SJSA1 (cell line): ENCODE results near the gene PNKP. TPM values are rescaled to one million over a fixed set of nuclear protein-coding genes. Genes with fewer than 3 reads are reported as not detected.

Experiments used
- DNase-seq, 2 experiments: peaks; one replicate each; pipeline ENCODE4 v3.0.0-alpha.2; 2015 to 2020; ENCODE audit warnings: low spot score in 2 of 2, low read depth in 1 of 2
- H3K27ac ChIP-seq: fragments of 250-450 bp; sonication (Bioruptor Pico); 2 replicates; pipeline ENCODE4 v1.5.1; 2020; ENCODE audit warnings: mild to moderate bottlenecking, moderate library complexity
- H3K27me3 ChIP-seq: fragments of 250-450 bp; sonication (Bioruptor Pico); replicated peaks from 2 replicates; pipeline ENCODE4 v1.5.1; 2020; ENCODE audit warnings: mild to moderate bottlenecking, moderate library complexity
- H3K36me3 ChIP-seq: fragments of 250-450 bp; sonication (Bioruptor Pico); 2 replicates; pipeline ENCODE4 v1.5.1; 2020; ENCODE audit warnings: mild to moderate bottlenecking
- H3K4me1 ChIP-seq: fragments of 250-450 bp; sonication (Bioruptor Pico); replicated peaks from 2 replicates; pipeline ENCODE4 v1.6.1; 2021; ENCODE audit warnings: mild to moderate bottlenecking
- H3K4me3 ChIP-seq: fragments of 250-450 bp; sonication (Bioruptor Pico); 2 replicates; pipeline ENCODE4 v1.5.1; 2020; ENCODE audit warnings: mild to moderate bottlenecking
- H3K9me3 ChIP-seq: fragments of 250-450 bp; sonication (Bioruptor Pico); replicated peaks from 2 replicates; pipeline ENCODE4 v1.5.1; 2020; ENCODE audit warnings: mild to moderate bottlenecking
- total RNA-seq: library from RNA; depleted of rRNA; stranded (reverse); fragments of >200 nt; shearing (Covaris generic); gene quantifications from 2 replicates; pipeline ENCODE4 v1.2.3, GENCODE V29; 2014; rRNA removed

The PNKP gene
- total RNA-seq = 19.6 and 35.0 TPM in 2 replicates

- peak; percentile 90 to 98 for DNase-seq
- peak within 1 kb of the TSS; percentile 78 for H3K4me3 ChIP-seq
- no peaks in the 10 kb centered on the region for H3K27me3 ChIP-seq
- peaks cover 40% of the 10 kb centered on the region for H3K36me3 ChIP-seq
- H3K27ac ChIP-seq = peak within 1 kb of the TSS; percentile 76
- H3K4me1 ChIP-seq = peaks cover 30% of the 10 kb centered on the region
- H3K9me3 ChIP-seq = no peaks in the 10 kb centered on the region
Measured at GRCh38 chr19:49866933-49867782, at the start of gene PNKP. TSS of gene PNKP (minus strand) at chr19:49867576. CDS start at chr19:49867204, 372 bp downstream.

- Histone ChIP-seq H3K27ac (no peak overlapping the region), H3K27me3 (no peaks in the 10 kb centered on the region), H3K9me3 (no peaks in the 10 kb centered on the region), H3K4me3 (no peak overlapping the region), H3K36me3 (peaks cover 88% of the 10 kb centered on the region), H3K4me1 (no peaks in the 10 kb centered on the region)
- DNase-seq = no peak
Measured at GRCh38 chr19:49915271-49915670, 47.9 kb upstream of the PNKP start.

- Histone ChIP-seq H3K4me1 (no peaks in the 10 kb centered on the region), H3K4me3 (no peak overlapping the region), H3K36me3 (peaks cover 89% of the 10 kb centered on the region), H3K9me3 (no peaks in the 10 kb centered on the region), H3K27ac (no peak overlapping the region), H3K27me3 (no peaks in the 10 kb centered on the region)
- DNase-seq = no peak
Measured at GRCh38 chr19:49913720-49914119, 46.3 kb upstream of the PNKP start.

- no peak overlapping the region for H3K27ac ChIP-seq
- H3K27me3 ChIP-seq = no peaks in the 10 kb centered on the region
- no peak overlapping the region for H3K4me3 ChIP-seq
- H3K4me1 ChIP-seq = no peaks in the 10 kb centered on the region
- H3K36me3 ChIP-seq = peaks cover 90% of the 10 kb centered on the region
- no peaks in the 10 kb centered on the region for H3K9me3 ChIP-seq
- no peak for DNase-seq
Measured at GRCh38 chr19:49912965-49913685, 45.7 kb upstream of the PNKP start.

- peaks cover 90% of the 10 kb centered on the region for H3K36me3 ChIP-seq
- H3K9me3 ChIP-seq = no peaks in the 10 kb centered on the region
- H3K27ac ChIP-seq = no peak overlapping the region
- H3K27me3 ChIP-seq = no peaks in the 10 kb centered on the region
- H3K4me3 ChIP-seq = no peak overlapping the region
- no peak for DNase-seq
- H3K4me1 ChIP-seq = no peaks in the 10 kb centered on the region
Measured at GRCh38 chr19:49911381-49912145, 44.2 kb upstream of the PNKP start.

- H3K4me1 ChIP-seq = no peaks in the 10 kb centered on the region
- no peaks in the 10 kb centered on the region for H3K9me3 ChIP-seq
- H3K27ac ChIP-seq = no peak overlapping the region
- H3K36me3 ChIP-seq = peaks cover 88% of the 10 kb centered on the region
- H3K27me3 ChIP-seq = no peaks in the 10 kb centered on the region
- DNase-seq = no peak
- H3K4me3 ChIP-seq = no peak overlapping the region
Measured at GRCh38 chr19:49910179-49910578, 42.8 kb upstream of the PNKP start.

GRCh38 chr19:49908480-49909420 is 41.4 kb upstream of the PNKP start:
- no peaks in the 10 kb centered on the region for H3K27me3 ChIP-seq
- H3K4me3 ChIP-seq = no peak overlapping the region
- no peak for DNase-seq
- H3K4me1 ChIP-seq = no peaks in the 10 kb centered on the region
- H3K9me3 ChIP-seq = no peaks in the 10 kb centered on the region
- H3K36me3 ChIP-seq = peaks cover 75% of the 10 kb centered on the region
- H3K27ac ChIP-seq = no peak overlapping the region

- Histone ChIP-seq H3K4me1 (no peaks in the 10 kb centered on the region), H3K27me3 (no peaks in the 10 kb centered on the region), H3K27ac (no peak overlapping the region), H3K9me3 (no peaks in the 10 kb centered on the region), H3K36me3 (peaks cover 67% of the 10 kb centered on the region), H3K4me3 (no peak overlapping the region)
- no peak for DNase-seq
Measured at GRCh38 chr19:49907745-49908446, 40.5 kb upstream of the PNKP start.

GRCh38 chr19:49906879-49907564 is 39.6 kb upstream of the PNKP start:
- H3K27me3 ChIP-seq = no peaks in the 10 kb centered on the region
- no peak for DNase-seq
- H3K36me3 ChIP-seq = peaks cover 59% of the 10 kb centered on the region
- no peak overlapping the region for H3K27ac ChIP-seq
- H3K4me1 ChIP-seq = no peaks in the 10 kb centered on the region
- H3K9me3 ChIP-seq = no peaks in the 10 kb centered on the region
- H3K4me3 ChIP-seq = no peak overlapping the region

- Histone ChIP-seq H3K27ac (no peak overlapping the region), H3K27me3 (no peaks in the 10 kb centered on the region), H3K36me3 (peaks cover 35% of the 10 kb centered on the region), H3K4me3 (no peak overlapping the region), H3K4me1 (no peaks in the 10 kb centered on the region), H3K9me3 (no peaks in the 10 kb centered on the region)
- no peak for DNase-seq
Measured at GRCh38 chr19:49904136-49904535, 36.8 kb upstream of the PNKP start.

- H3K27me3 ChIP-seq = no peaks in the 10 kb centered on the region
- peaks cover 15% of the 10 kb centered on the region for H3K4me1 ChIP-seq
- DNase-seq = no peak
- no peak within 1 kb of the TSS for H3K4me3 ChIP-seq
- H3K27ac ChIP-seq = peak within 1 kb of the TSS; percentile 17; the same call in 1 of the 2 replicates
- no peaks in the 10 kb centered on the region for H3K9me3 ChIP-seq
- no peaks in the 10 kb centered on the region for H3K36me3 ChIP-seq
Measured at GRCh38 chr19:49896863-49897621, 29.7 kb upstream of the PNKP start, which contains the start of gene IL4I1. TSS of gene IL4I1 (minus strand) at chr19:49896887. CDS start at chr19:49896160, 727 bp downstream.
